ENCODE measurements around the gene BABAM2.

GRCh38 chr2:28273751-28274150 lies 383.2 kb downstream of the BABAM2 start:
- TF ChIP-seq, protein P1, sequence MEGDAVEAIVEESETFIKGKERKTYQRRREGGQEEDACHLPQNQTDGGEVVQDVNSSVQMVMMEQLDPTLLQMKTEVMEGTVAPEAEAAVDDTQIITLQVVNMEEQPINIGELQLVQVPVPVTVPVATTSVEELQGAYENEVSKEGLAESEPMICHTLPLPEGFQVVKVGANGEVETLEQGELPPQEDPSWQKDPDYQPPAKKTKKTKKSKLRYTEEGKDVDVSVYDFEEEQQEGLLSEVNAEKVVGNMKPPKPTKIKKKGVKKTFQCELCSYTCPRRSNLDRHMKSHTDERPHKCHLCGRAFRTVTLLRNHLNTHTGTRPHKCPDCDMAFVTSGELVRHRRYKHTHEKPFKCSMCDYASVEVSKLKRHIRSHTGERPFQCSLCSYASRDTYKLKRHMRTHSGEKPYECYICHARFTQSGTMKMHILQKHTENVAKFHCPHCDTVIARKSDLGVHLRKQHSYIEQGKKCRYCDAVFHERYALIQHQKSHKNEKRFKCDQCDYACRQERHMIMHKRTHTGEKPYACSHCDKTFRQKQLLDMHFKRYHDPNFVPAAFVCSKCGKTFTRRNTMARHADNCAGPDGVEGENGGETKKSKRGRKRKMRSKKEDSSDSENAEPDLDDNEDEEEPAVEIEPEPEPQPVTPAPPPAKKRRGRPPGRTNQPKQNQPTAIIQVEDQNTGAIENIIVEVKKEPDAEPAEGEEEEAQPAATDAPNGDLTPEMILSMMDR (IDR thresholded peaks at IDR 0.05) = no peak
- no peak for TF ChIP-seq POLR2A (IDR thresholded peaks at IDR 0.05)

Measured in heart left ventricle (tissue), 13 donors.